Hematopoietic multipotent progenitor cell (in vitro differentiated cells): Measurements from ENCODE around the gene SF1. TPM values are rescaled to one million over a fixed set of nuclear protein-coding genes. Genes with fewer than 3 reads are reported as not detected.

Experiments
- DNase-seq, 3 donors: peaks; one replicate each; pipeline ENCODE4 v3.0.0-alpha.2; 2011 to 2015; ENCODE audit warnings: low read depth in 2 of 3, low spot score in 2 of 3
- total RNA-seq: library from RNA; depleted of rRNA; stranded (reverse); fragments of >200 nt; gene quantifications from one replicate; pipeline ENCODE4 v1.2.3, GENCODE V29; 2012

The SF1 gene
- total RNA-seq, 1 donor = 367 TPM

DNA sequence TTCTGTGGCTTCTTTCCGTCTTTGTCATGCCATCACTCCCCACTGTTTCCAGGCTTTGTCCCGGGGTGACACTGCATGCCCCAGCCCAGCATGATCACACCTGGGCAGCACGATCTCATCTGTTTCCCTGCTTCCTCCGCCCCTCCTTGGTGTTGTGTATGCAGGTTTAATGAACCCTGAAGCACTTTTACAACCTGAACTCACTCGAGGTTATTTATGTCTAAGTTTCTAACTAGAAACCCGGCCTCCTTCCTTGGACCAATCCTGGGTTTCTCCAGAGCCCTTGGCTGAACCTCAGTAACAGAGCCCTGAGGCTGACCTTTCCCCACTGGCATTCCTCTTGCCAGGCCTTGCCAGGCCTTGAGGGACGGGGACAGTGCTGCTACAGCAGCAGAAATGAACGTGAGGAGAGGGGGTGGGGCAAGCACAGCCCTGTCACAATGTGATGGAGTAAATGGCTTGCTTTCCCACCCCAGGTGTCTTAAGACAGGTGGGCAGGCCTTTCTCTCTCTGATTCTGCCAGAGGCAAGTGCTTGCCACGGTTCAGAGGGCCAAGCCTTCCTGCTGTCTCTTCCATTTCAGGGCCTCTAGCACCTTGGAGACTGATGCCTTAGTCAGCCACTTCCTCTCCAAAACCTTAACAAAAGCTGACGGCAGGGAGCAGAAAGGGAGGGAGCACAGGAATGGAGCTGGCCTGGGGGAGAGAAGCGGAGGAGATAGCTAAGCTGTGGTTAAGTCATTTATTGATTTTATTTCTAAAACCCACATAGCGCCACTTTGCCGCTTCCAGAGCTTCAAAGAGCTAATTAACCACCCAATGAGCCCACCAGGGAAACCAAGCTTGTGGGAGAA is 15.4 kb downstream of the SF1 start:
- peak in 1 of 3 donors; percentile 23 for DNase-seq

DNA sequence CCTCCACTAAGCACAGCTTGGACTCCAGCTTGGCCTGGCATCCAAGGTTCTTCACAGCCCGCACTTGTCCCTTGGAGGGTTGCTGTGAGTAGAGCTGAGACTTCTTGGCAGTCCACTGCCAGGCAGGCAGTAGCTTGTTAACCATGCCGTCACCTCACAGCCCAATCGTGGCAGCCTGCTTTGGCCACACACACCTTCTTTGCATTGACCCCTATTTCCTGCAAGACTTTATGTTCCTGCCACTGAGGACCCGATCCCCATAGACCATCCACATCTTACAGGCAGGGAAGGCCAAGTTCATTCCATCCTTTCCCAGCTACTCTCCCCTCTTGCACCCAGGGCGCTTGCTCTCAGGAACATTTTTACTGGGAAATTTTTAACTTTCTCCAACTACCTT is 16.1 kb downstream of the SF1 start:
- DNase-seq = peak in 1 of 3 donors; percentile 26

DNA sequence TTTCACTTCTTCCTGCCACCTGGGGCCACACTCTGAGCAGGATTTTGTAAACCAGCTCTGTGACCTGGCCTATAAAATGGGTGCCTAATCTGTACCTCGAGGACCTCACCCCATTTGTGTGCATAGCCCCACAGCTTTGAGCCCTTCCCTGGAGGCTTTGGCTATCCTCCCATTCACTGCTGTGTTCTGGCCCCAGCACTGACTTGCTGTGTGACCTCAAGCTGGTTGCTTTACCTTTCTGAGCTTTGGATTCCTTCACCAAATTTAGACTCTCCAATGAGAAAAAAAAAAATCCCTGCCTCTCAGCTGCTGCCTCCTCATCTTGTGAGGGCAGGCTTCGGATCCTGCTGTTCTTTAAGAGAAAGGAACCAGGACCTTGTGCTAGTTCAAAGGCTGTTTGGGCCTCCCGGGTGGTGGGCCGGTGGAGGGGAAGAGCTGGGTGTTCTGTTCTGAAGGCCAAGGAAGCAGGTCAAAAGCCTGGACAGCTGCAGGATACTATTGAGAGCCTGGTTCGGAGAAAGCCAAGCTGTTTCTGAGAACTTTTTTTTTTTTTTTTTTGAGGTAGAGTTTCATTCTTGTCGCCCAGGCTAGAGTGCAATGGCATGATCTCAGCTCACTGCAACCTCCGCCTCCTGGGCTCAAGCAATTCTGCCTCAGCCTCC is 17.5 kb downstream of the SF1 start:
- no peak for DNase-seq

DNA sequence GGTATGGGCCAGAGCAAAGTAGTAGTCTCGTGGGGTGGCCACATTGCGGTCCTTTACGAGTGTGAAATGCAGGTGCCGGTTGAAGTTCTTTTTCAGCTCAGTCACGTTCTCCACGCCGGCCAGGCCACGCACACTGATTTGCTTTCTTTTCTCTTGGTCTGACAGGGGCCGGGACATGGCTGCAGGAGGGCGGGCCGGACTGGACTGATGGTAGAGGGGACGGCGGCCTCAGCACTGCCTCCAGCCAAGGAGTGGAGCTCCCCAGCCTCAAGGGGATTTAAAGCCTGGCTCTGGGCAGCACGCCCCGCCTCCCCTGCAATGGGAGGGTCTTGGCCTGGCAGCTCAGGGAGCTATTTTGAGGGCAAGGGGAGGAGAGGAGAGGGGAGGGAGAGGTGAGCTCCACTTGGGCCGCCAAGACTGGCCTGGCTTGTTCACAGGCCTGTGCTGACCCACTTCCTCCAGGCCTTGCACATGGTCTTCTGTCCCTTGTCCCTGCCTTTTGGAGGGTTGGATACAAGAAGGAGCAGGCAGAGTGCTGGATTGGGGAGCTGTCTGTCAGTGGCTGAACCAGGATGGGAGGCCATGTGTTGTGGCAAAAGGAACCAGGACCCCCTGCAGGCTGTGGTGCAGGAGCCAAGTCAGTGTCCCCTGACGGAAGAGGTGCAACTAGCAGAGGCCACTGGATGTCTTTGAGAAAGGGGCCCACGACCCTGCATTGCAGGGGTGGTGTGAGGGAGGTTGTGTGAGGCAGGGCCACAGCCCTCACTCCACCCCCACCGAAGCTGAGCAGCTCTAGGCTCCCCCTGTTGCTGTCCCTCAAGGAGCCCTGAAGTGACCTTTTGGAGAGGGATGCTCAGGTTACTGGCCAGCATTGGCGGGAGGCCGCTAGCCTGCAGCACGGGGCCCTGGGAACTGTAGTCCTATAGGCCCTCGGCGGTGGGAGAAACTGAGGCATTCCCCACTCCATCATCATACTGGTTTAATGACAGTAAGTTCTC is 18.3 kb downstream of the SF1 start, which contains the start of gene PYGM:
Gene PYGM, minus strand, starts transcription at position 253 of the 998 bp plus-strand sequence. Its CDS starts 76 bp downstream, at position 177.
- DNase-seq = no peak

DNA sequence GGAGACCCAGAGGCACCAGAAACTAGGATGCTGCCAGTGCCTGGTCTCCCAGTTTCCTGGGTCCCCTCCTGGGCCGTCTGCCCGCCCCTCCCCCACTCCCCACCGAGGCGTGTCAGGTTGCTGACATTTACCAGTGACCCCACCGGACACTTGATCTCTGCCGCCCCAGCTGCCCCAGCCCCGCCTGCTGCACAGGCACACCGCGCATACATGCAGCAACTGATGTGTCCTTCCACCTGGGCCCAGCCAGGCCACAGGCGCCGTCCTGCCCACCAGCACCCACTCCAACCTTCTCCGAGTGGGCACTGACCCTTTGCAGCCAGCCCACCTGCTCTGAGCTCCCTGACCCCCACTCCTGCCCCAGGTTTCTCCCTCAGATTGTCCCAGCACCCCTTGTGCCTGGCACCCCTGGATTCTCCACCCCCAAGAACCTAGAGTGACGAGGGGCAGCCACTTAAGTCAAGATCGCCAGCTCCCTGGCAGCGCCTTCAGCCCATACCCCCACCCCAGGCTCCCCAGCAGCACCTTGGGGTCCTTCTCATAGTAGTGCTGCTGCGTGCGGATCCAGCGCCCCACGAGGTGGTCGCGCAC is 19.1 kb downstream of the SF1 start:
- no peak for DNase-seq

DNA sequence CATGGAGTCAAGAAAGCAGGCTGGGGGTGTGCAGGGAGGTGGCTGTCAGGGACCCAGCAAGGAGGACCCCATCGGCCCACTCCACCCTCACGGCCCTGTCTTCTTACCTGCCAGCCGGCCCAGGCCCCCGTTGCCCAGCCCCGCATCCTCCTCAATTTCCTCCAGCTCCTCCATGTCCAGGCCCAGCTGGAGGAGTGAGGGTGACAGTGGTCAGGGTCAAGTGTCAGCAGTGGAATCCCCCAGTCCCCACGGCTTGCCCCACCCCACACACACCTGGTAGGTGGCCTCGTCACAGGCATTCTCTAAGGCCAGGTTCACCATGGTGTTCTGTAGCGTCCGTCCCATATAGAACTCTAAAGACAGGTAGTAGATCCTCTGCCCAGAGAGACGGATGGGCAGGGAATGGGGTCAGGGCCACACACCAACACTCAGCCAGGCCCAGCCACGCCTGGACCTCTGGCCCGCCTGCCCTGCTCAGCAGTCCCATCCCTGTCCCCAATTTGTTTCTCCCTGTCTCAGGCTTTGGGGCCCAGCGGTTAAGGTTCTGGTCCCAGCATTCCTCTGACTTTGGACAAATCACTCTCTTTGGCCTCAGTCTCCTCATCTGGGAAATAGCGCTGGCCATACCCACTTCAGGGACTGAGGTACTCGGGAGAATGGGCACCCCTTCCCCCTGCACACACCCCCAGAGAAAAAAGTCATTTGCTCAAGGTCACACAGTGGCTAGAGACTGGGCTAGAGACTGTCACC is 19.8 kb downstream of the SF1 start:
- no peak for DNase-seq

DNA sequence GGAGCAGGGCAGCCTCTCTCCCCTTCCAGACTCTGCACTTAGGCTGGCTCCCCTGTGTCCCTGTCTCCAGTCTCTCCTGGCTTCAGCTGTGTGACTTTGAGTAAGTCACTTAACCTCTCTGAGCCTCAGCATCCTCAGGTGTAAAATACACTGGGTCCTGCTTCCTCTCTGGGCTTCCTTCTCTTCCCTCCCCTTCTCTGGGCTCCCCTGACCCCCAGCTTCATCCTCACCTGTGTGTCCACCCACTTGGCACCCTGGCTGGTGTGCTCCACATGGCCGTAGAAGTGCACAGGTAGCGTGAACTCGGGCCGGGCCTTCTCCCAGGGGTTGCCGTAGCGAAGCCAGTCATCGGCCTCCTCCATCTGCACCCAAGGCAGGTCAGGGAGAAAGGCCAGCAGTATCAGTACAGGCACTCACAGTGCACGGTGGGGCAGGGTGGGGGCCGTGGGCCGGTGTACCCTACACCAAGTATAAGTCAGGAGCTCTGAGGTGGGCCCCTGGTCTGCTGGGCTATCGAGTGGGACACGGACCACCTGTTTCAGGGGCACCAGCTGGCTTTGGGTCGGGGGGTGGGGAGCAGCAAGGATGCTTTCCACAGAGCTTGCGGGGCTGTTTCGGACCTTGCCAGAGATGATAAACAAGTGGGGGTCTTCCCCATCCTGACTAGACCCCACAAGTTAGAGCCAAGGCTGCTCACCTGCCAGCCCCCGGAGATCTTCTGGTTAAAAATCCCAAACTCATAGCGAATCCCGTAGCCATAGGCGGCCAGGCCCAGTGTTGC is 20.6 kb downstream of the SF1 start:
- DNase-seq = no peak

DNA sequence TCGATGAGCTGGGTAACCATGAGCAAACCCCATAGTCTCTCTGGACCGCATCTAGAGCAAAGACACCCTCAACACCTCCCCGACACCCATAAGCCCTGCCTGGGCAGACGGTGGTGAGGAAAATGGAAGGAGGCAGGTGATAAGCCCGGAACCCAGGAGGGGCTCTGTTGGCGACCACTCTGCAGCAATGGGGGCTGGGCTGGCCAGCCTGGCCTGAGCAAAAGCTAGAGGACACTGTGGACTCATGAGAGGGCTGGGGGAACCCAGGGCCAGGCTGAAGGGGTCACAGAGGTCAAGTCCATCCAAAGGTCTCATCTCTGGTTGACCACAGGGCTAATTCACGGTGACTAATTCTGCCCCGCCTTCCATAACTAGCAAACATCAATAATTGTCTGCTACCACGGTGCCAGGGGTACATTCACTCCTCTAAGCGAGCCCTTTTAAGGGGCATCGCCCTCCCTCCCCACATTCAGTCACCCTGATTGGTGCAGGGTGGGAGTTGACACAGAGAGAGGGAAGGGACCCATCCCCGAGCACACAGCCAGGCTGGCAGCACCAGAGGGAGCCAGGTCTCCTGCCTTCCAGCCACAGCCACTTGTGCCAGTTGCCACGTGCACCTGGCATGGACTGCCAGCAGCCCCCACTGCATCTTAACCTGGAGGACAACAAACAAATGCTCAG is 22.5 kb downstream of the SF1 start:
- no peak for DNase-seq

DNA sequence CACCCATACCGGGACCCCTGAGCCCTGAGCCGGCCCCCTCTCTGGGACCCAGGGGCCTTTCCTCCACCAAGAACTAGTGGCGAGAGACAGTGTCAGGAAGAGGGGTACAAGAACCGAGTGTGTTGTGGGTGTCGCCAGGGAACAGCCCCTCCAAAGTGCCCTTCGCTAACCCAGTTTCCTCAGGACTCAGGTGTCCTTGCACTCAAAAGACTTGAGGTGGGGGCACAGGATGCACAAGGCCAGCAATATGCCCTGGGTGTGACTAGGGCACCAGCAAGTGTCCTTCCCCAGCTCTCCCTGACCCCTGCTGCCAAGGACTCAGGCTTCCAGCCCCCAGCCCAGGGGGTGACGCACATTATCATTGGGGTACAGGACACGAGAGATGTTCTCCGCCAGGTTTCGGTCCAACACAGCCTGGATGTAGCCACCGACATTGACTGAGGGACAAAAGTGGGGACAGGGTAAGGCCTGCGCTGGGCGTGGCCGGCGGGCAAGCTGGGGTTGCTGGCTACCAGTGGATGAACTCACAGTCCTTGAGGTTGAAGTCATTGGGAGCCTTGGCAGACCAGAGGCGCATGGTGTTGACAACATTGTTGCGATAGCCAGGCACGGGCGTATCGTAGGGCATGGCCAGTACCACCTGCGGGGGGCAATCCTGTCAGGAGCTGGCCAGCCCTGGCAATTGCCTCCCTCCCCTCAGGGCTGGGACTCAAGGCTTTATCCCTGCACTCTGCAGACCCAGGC is 23.3 kb downstream of the SF1 start:
- DNase-seq = no peak

DNA sequence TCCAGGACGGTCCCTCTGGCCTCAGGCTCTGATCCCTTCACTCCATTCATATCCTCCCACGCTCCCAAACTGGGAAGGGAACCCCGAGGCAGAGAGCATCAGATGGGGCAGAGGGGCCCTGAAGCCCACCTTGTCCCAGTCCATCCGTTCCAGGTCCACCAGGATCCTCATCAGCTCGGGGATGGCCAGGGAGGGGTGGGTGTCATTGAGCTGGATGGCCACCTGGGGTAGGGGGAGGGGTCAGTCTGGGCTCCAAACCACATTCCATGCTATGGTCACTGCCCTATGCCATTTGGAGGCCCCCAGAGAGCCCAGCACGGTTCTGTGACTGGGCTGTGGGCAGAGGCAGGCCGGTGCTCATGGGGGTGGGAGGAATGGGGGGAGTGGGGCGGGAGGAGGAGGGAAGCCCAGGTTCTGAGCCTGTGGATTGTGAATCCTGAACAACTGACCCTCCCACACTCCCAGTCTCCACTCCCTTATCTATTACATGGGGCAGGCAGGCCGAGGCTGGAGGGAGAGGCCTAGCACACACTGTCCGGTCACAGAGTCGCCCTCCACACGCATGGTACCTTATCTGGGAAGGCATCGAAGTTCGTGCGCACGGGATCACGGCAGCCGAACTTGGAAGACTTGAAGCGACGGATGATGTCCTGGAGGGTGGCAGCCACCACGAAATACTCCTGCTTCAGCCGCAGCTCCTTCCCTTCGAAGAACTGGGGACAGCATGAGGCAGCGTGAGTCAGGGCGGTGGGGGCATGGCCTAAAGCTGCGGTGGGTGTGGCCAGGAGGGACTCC is 24.0 kb downstream of the SF1 start:
- DNase-seq = no peak

DNA sequence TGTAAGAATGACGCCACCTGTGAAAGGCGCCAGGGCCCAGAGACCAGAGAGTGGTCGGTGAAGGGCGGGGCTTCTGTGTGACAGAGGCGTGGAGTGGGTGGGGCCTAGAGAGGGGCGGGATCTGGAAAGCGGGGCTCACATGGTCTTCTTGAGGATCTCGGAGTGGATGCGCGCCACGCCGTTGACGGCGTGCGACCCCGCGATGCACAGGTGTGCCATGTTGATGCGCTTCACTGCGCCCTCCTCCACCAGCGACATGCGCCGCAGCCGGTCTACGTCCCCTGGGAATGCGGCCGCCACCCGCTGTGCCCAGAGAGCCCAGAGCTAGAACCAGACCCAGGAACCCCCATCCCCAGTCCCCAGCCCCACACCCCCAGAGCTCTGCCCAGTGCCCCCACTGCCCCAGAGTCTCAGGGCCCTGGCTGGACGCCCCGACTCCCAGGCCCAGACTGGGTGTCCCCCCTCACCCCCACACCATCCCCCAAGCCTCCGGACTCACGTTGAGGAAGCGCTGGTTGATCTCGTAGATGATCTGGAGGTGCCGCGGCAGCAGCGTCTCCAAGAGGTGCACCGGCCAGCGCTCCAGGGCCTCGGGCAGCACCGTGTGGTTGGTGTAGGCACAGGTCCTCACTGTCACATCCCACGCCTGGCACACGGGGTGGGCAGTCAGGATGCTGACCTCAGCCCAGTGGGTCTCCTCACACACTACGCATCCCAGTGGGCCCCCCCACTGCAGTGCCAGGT is 24.8 kb downstream of the SF1 start:
- no peak for DNase-seq

DNA sequence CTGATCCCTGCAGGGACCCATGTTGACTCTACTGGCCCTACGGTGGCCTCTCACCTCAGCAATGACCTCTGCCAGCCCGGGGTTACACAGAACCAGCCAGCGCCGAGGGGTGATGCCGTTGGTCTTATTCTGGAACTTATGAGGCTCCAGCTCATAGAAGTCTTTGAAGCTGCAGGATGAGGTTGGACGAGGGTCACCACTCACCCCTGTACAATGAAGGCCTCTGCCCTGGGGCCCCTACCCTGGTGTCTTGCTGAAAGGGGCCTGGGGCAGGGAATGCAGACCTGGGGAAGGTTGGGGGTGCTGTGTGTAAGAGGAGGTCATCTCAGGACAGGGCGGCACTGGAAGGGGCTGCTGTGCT is 25.3 kb downstream of the SF1 start:
- DNase-seq = no peak

DNA sequence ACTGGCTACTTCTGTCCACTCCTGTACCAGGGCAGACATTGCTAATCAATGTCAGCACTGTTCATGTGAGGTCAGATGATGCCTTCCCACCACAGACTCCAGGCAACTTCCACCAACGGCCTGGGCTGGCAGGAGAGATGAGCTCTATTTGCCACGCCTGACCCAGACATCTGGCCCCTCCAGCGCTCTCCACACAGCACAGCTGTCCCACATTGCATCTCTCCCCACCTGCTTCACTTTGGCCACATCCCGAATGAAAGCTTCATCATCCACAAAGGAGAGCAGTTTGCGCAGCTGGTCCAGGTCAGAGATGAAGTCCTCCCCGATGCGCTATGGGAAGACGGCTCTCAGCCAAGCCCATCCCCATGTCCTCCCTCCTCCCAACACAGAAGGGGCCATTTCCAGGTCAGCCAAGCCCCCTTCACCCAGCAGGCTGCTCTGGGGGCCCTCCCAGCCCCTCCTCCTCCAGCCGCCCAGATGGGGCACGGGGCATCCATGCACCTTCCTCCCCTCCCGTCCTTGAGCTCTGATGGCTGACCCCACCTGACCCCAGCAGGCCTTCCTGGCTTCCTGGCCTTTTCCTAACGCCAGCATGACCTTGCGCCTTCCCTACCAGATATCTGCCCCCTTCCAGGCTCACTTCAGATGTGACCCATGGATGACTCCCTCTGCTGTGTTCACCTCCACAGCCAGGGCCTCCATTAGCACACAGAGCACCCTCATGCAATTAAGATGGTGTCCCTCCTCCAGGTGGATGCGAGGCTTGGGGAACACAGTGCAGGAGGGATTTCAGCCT is 26.0 kb downstream of the SF1 start:
- DNase-seq = no peak

DNA sequence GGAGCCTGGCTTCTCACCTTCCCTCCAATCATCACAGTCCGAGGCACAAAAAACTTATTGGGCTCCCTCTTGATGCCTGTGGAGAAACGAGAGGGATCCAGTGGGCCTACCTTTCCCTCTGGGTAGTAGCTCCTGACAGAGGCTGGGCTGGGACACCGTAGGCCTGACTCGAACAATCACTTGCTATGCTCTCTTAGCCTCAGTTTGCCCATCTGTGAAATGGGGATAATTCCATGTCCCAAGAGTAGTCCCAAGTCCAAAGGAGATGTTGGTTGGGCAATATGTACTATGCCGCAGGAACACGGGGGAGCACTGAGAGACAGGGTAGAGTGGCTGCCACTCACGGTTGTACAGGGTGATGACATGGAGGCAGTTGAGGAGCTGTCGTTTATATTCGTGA is 26.8 kb downstream of the SF1 start:
- DNase-seq = no peak

DNA sequence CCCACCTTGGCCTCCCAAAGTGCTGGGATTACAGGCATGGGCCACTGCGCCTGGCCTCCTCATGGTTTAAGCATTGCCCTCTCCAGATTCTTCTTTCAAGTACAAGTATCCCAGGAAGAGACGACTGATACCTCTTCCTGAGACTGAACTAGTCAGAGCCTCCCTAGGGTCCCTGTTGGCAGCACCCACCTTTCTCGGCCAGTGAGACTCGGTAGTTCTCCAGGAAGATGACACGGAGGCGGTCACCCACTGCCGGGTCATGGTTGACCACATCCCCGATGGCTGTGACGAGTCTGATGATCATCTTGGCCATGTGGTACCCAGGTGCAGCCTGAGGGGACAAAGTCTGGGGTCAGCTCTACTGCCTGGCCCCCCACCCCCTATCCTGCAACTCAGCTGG is 27.2 kb downstream of the SF1 start:
- DNase-seq = no peak
